ENCODE measurements around the gene GGNBP2. TPM values are rescaled to one million over a fixed set of nuclear protein-coding genes. Genes with fewer than 3 reads are reported as not detected.

Gene GGNBP2
- total RNA-seq, 5 donors from 2014 or later (not counting 1 experiment from before 2014, with no cell fraction given), result 105 to 190 (median 111) TPM

- CTCF ChIA-PET, result interaction anchor here in 1 of 2 donors (2.5 kb wide), 1 partner anchor 416 kb away, joined by 10 read pairs; no protein-coding TSS in a partner anchor
- no peak for ATAC-seq (replicated peaks in 1 of 4)
- H3K4me3 Mint-ChIP-seq, result no peak overlapping the region
- peaks cover 21 to 25% of the 10 kb centered on the region in 2 donors for H3K27me3 Mint-ChIP-seq
- Histone ChIP-seq H3K4me1 (ENCODE audit: control insufficient read depth in 1 of 2, extremely low read depth in 1 of 2, insufficient read depth in 2 of 2, low read length in 2 of 2) (peaks cover 0 to 7% of the 10 kb centered on the region in 2 experiments), H3K9me3 (no peaks in the 10 kb centered on the region), H3K27ac (ENCODE audit: low read length) (no peak overlapping the region), H3K27me3 (replicated peaks in 1 of 2; ENCODE audit: control insufficient read depth in 2 of 2, extremely low read depth in 1 of 2, insufficient read depth in 2 of 2, low read length in 1 of 2) (peaks cover 0 to 38% of the 10 kb centered on the region in 2 experiments), H3K36me3 (ENCODE audit: control insufficient read depth in 2 of 2, extremely low read depth in 1 of 2, insufficient read depth in 1 of 2, low read length in 1 of 2) (no peaks in the 10 kb centered on the region), H3K4me3 (ENCODE audit: control insufficient read depth in 1 of 2, extremely low read depth in 1 of 2, low read length in 1 of 2) (no peak overlapping the region)
- H3K36me3 Mint-ChIP-seq, result no peaks in the 10 kb centered on the region
- H3K9me3 Mint-ChIP-seq, result no peaks in the 10 kb centered on the region
- DNase-seq, result no peak
- WGBS (ENCODE audit: insufficient coverage), result 69% methylated on average over 3 of the region's 4 CpGs
- POLR2A ChIA-PET, result no interaction called here
- H3K27ac Mint-ChIP-seq, result no peak overlapping the region
- no peaks in the 10 kb centered on the region for H3K4me1 Mint-ChIP-seq
These were observed 86.3 kb downstream of the GGNBP2 start for GRCh38 chr17:36631022-36631421.

GRCh38 chr17:36632916-36633771 lies 88.4 kb downstream of the GGNBP2 start:
- peaks cover 24 to 35% of the 10 kb centered on the region in 2 donors for H3K27me3 Mint-ChIP-seq
- H3K4me3 Mint-ChIP-seq, result no peak overlapping the region
- no peaks in the 10 kb centered on the region for H3K36me3 Mint-ChIP-seq
- H3K9me3 Mint-ChIP-seq, result no peaks in the 10 kb centered on the region
- Histone ChIP-seq H3K9me3 (no peaks in the 10 kb centered on the region), H3K4me1 (ENCODE audit: control insufficient read depth in 1 of 2, extremely low read depth in 1 of 2, insufficient read depth in 2 of 2, low read length in 2 of 2) (peaks cover 0 to 7% of the 10 kb centered on the region in 2 experiments), H3K36me3 (ENCODE audit: control insufficient read depth in 2 of 2, extremely low read depth in 1 of 2, insufficient read depth in 1 of 2, low read length in 1 of 2) (no peaks in the 10 kb centered on the region), H3K27ac (ENCODE audit: low read length) (no peak overlapping the region), H3K4me3 (ENCODE audit: control insufficient read depth in 1 of 2, extremely low read depth in 1 of 2, low read length in 1 of 2) (no peak overlapping the region), H3K27me3 (replicated peaks in 1 of 2; ENCODE audit: control insufficient read depth in 2 of 2, extremely low read depth in 1 of 2, insufficient read depth in 2 of 2, low read length in 1 of 2) (peaks cover 0 to 44% of the 10 kb centered on the region in 2 experiments)
- ChIA-PET POLR2A (no interaction called here), CTCF (interaction anchor here (0.6 to 2.5 kb wide), 2 partner anchors 413 to 415 kb away, joined by 3 to 10 read pairs; no protein-coding TSS in a partner anchor)
- H3K4me1 Mint-ChIP-seq, result no peaks in the 10 kb centered on the region
- 73% methylated on average over 7 of the region's 18 CpGs for WGBS (ENCODE audit: insufficient coverage)
- DNase-seq (no peak), ATAC-seq (replicated peaks in 1 of 4) (no peak)
- no peak overlapping the region for H3K27ac Mint-ChIP-seq

Other genes starting within 250 kb of the GGNBP2 start
- 1 to 10 TPM in 1 of 5 donors, not detected in 4; 4.9 TPM for gene TBC1D3G, start 221.0 kb upstream of the GGNBP2 start, total RNA-seq
- gene TBC1D3H, start 156.5 kb upstream of the GGNBP2 start, total RNA-seq, result under 1 TPM in 1 of 5 donors, not detected in 4; 0.66 TPM
- gene ZNHIT3, start 58.2 kb upstream of the GGNBP2 start, total RNA-seq, result 10 to 100 TPM; 44.2 to 54.6 (median 51.3) TPM
- 10 to 100 TPM; 73.1 to 80.8 (median 79.4) TPM for gene MYO19, start 10.1 kb upstream of the GGNBP2 start, total RNA-seq
- gene PIGW, start 9.9 kb upstream of the GGNBP2 start, total RNA-seq, result 1 to 10 TPM; 6.0 to 8.7 (median 6.5) TPM
- gene DHRS11, start 47.0 kb downstream of the GGNBP2 start, total RNA-seq, result 1 to 10 TPM; 2.6 to 9.7 (median 6.3) TPM
- 10 to 100 TPM in 3 of 5 donors, 1 to 10 TPM in 2; 2.3 to 18.2 (median 15.4) TPM for gene MRM1, start 56.7 kb downstream of the GGNBP2 start, total RNA-seq

Data from T-cell (primary cell).